Neutrophil (primary cell): ENCODE measurements around the gene STK32C.
"Not testable (repeated sequence)": the region's sequence is repeated elsewhere in the genome, so short reads cannot be mapped to it uniquely, and the experiment has no call there.

Experiments used
- H3K27ac ChIP-seq: fragments of 200-600 bp; sonication (generic); 2 replicates; pipeline ENCODE4 v1.5.1; 2016; ENCODE audit warnings: mild to moderate bottlenecking, moderate library complexity
- H3K27me3 ChIP-seq: fragments of 200-600 bp; sonication (generic); 2 replicates; pipeline ENCODE4 v1.6.0; 2016; ENCODE audit warnings: mild to moderate bottlenecking
- H3K36me3 ChIP-seq: fragments of 200-600 bp; sonication (generic); 2 replicates; pipeline ENCODE4 v1.5.1; 2017
- H3K4me1 ChIP-seq, 2 experiments: fragments of 200-600 bp in 1 of 2; sonication (generic) in 1 of 2; 1 replicate in 1 of 2; 2 replicates in 1 of 2; pipeline versions ENCODE4 v1.5.1 to v1.6.1; 2013 to 2016; ENCODE audit warnings: low read depth in 1 of 2, low read length in 1 of 2, mild to moderate bottlenecking in 1 of 2, moderate library complexity in 1 of 2; ENCODE audit not compliant: control insufficient read depth in 1 of 2, insufficient read depth in 1 of 2
- H3K4me3 ChIP-seq, 2 experiments: fragments of 200-600 bp in 1 of 2; sonication (generic) in 1 of 2; 1 replicate in 1 of 2; 2 replicates in 1 of 2; pipeline ENCODE4 v1.5.1; 2013 to 2016; ENCODE audit warnings: low read depth in 1 of 2, low read length in 1 of 2, mild to moderate bottlenecking in 1 of 2, moderate library complexity in 1 of 2
- H3K9me3 ChIP-seq: fragments of 200-600 bp; sonication (generic); 2 replicates; pipeline ENCODE4 v1.5.1; 2016
- CTCF ChIP-seq: fragments of 200-600 bp; sonication (generic); IDR thresholded peaks from 2 replicates; pipeline ENCODE4 v1.5.1; 2016; ENCODE audit warnings: antibody characterized with exemption

Gene STK32C

GRCh38 chr10:132159302-132160230, 148.2 kb downstream of the STK32C start:
- not testable (repeated sequence) for H3K4me3 ChIP-seq, H3K9me3 ChIP-seq, H3K36me3 ChIP-seq, H3K4me1 ChIP-seq, H3K27ac ChIP-seq
- H3K27me3 ChIP-seq, result peaks cover 27% of the 10 kb centered on the region

GRCh38 chr10:132158823-132159222, 148.9 kb downstream of the STK32C start:
- no peak overlapping the region for H3K4me3 ChIP-seq
- H3K4me1 ChIP-seq, result no peaks in the 10 kb centered on the region
- no peaks in the 10 kb centered on the region for H3K36me3 ChIP-seq
- no peak overlapping the region for H3K27ac ChIP-seq
- H3K9me3 ChIP-seq, result no peaks in the 10 kb centered on the region
- TF ChIP-seq CTCF, result no peak
- H3K27me3 ChIP-seq, result peaks cover 19% of the 10 kb centered on the region

GRCh38 chr10:132158122-132158741, 149.5 kb downstream of the STK32C start:
- no peaks in the 10 kb centered on the region for H3K9me3 ChIP-seq
- TF ChIP-seq CTCF, result no peak
- H3K4me1 ChIP-seq, result no peaks in the 10 kb centered on the region
- peaks cover 13% of the 10 kb centered on the region for H3K27me3 ChIP-seq
- H3K36me3 ChIP-seq, result no peaks in the 10 kb centered on the region
- H3K4me3 ChIP-seq, result no peak overlapping the region
- no peak overlapping the region for H3K27ac ChIP-seq
